Neural progenitor cell (in vitro differentiated cells): Measurements from ENCODE around the gene DNMT3A. TPM values are rescaled to one million over a fixed set of nuclear protein-coding genes. Genes with fewer than 3 reads are reported as not detected.

Experiments
- DNase-seq: peaks from one replicate; pipeline ENCODE4 v3.0.0-alpha.2; 2016; ENCODE audit warnings: low spot score
- H2AFZ ChIP-seq: fragments of 200-600 bp; sonication (generic); replicated peaks from 2 replicates; pipeline ENCODE4 v1.6.1; 2016; ENCODE audit warnings: antibody characterized with exemption
- H3F3A ChIP-seq: fragments of 200-600 bp; sonication (generic); 2 replicates; pipeline ENCODE4 v1.6.1; 2016; ENCODE audit warnings: antibody characterized with exemption, low read depth
- H3K27ac ChIP-seq: fragments of 200-600 bp; sonication (generic); 2 replicates; pipeline ENCODE4 v1.5.1; 2016; ENCODE audit warnings: mild to moderate bottlenecking
- H3K27me3 ChIP-seq: fragments of 200-600 bp; sonication (generic); 2 replicates; pipeline ENCODE4 v1.6.1; 2016; ENCODE audit warnings: mild to moderate bottlenecking, moderate library complexity
- H3K36me3 ChIP-seq: fragments of 200-600 bp; sonication (generic); 2 replicates; pipeline ENCODE4 v1.5.1; 2016
- H3K4me1 ChIP-seq: fragments of 200-600 bp; sonication (generic); 2 replicates; pipeline ENCODE4 v1.6.1; 2016; ENCODE audit warnings: mixed run types
- H3K4me2 ChIP-seq: fragments of 200-600 bp; sonication (generic); 2 replicates; pipeline ENCODE4 v1.6.1; 2016
- H3K4me3 ChIP-seq: fragments of 200-600 bp; sonication (generic); 2 replicates; pipeline ENCODE4 v1.5.1; 2016
- H3K79me2 ChIP-seq: fragments of 200-600 bp; sonication (generic); 2 replicates; pipeline ENCODE4 v1.6.1; 2016; ENCODE audit warnings: low read depth
- H3K9ac ChIP-seq: fragments of 200-600 bp; sonication (generic); 2 replicates; pipeline ENCODE4 v1.6.1; 2016
- H3K9me3 ChIP-seq: fragments of 200-600 bp; sonication (generic); 2 replicates; pipeline ENCODE4 v1.5.1; 2016; ENCODE audit warnings: low read depth
- H4K20me1 ChIP-seq: fragments of 200-600 bp; sonication (generic); 2 replicates; pipeline ENCODE4 v1.6.1; 2016; ENCODE audit warnings: low read depth
- H3K27ac Mint-ChIP-seq: 3 replicates; pipeline ENCODE4 v1.8.0; 2021; ENCODE audit warnings: mixed read lengths
- H3K27me3 Mint-ChIP-seq: 2 replicates; pipeline ENCODE4 v1.8.0; 2022; ENCODE audit warnings: low read depth, mild to moderate bottlenecking, inconsistent platforms, moderate library complexity, mixed read lengths; ENCODE audit not compliant: insufficient read depth
- H3K36me3 Mint-ChIP-seq: 3 replicates; pipeline ENCODE4 v1.8.0; 2021; ENCODE audit warnings: mixed read lengths
- H3K4me1 Mint-ChIP-seq: 3 replicates; pipeline ENCODE4 v1.8.0; 2021; ENCODE audit warnings: mixed read lengths
- H3K4me3 Mint-ChIP-seq: 3 replicates; pipeline ENCODE4 v1.8.0; 2021; ENCODE audit warnings: mild to moderate bottlenecking, moderate library complexity, mixed read lengths
- H3K9me3 Mint-ChIP-seq: 3 replicates; pipeline ENCODE4 v1.8.0; 2020; ENCODE audit warnings: mixed read lengths
- CTCF ChIP-seq: fragments of 200-600 bp; sonication (generic); IDR thresholded peaks from 2 replicates; pipeline ENCODE4 v1.5.1; 2017; ENCODE audit warnings: antibody characterized with exemption, mild to moderate bottlenecking
- EZH2 ChIP-seq: fragments of 200-600 bp; sonication (generic); IDR thresholded peaks from 2 replicates; pipeline ENCODE4 v1.6.1; 2017; ENCODE audit warnings: antibody characterized with exemption, mild to moderate bottlenecking, moderate library complexity
- EZH2phosphoT487 ChIP-seq: fragments of 200-600 bp; sonication (generic); IDR thresholded peaks from 2 replicates; pipeline ENCODE4 v1.6.1; 2017; ENCODE audit warnings: antibody characterized with exemption
- total RNA-seq: library from RNA; depleted of rRNA; stranded (reverse); fragments of >200 nt; gene quantifications from 2 replicates; pipeline ENCODE4 v1.2.3, GENCODE V29; 2015; ENCODE audit warnings: low replicate concordance

Gene DNMT3A
- total RNA-seq, 1 donor from 2014 or later, result 46.5 TPM

GRCh38 chr2:25372405-25373268 is 30.9 kb upstream of the DNMT3A start:
- peaks cover 9% of the 10 kb centered on the region for H3K27me3 Mint-ChIP-seq
- peaks cover 43% of the 10 kb centered on the region for H3K4me1 ChIP-seq
- H2AFZ ChIP-seq, result no peak overlapping the region

GRCh38 chr2:25371253-25372241 is 29.8 kb upstream of the DNMT3A start:
- no peak overlapping the region for H3K4me3 ChIP-seq
- TF ChIP-seq EZH2, result no peak
- TF ChIP-seq EZH2phosphoT487, result no peak
- no peak for TF ChIP-seq CTCF
- peaks cover 36% of the 10 kb centered on the region for H3K4me1 ChIP-seq
- H3K27me3 Mint-ChIP-seq, result peaks cover 5% of the 10 kb centered on the region
- no peaks in the 10 kb centered on the region for H3K79me2 ChIP-seq
- no peaks in the 10 kb centered on the region for H3K9me3 ChIP-seq
- peak overlapping the region; percentile 28 for H3K4me2 ChIP-seq
- peaks cover 39% of the 10 kb centered on the region for H3K4me1 Mint-ChIP-seq
- H3K36me3 ChIP-seq, result no peaks in the 10 kb centered on the region
- no peaks in the 10 kb centered on the region for H4K20me1 ChIP-seq
- H3K27ac Mint-ChIP-seq, result no peak overlapping the region
- H3K9me3 Mint-ChIP-seq, result no peaks in the 10 kb centered on the region
- peak overlapping the region; percentile 64 for H3K27ac ChIP-seq
- no peak overlapping the region for H3K9ac ChIP-seq
- no peak for DNase-seq
- peaks cover 1% of the 10 kb centered on the region for H3K36me3 Mint-ChIP-seq
- H3K27me3 ChIP-seq, result peaks cover 4% of the 10 kb centered on the region
- H3F3A ChIP-seq, result peaks cover 21% of the 10 kb centered on the region
- H2AFZ ChIP-seq, result no peak overlapping the region
- H3K4me3 Mint-ChIP-seq, result no peak overlapping the region

More at GRCh38 chr2:25372405-25373268, 30.9 kb upstream of the DNMT3A start:
- no peak overlapping the region for H3K9ac ChIP-seq
- Mint-ChIP-seq H3K4me1 (peaks cover 47% of the 10 kb centered on the region), H3K9me3 (peaks cover 2% of the 10 kb centered on the region), H3K27ac (peak overlapping the region; percentile 66), H3K36me3 (peaks cover 3% of the 10 kb centered on the region), H3K4me3 (peak overlapping the region; percentile 41)
- TF ChIP-seq EZH2phosphoT487 (no peak), EZH2 (no peak), CTCF (no peak)
- H3K9me3 ChIP-seq, result no peaks in the 10 kb centered on the region
- H3K4me2 ChIP-seq, result peak overlapping the region; percentile 28
- H3K27me3 ChIP-seq, result peaks cover 4% of the 10 kb centered on the region
- no peaks in the 10 kb centered on the region for H3K36me3 ChIP-seq
- H3K79me2 ChIP-seq, result no peaks in the 10 kb centered on the region
- no peak for DNase-seq
- H3K27ac ChIP-seq, result peak overlapping the region; percentile 64
- peaks cover 21% of the 10 kb centered on the region for H3F3A ChIP-seq
- no peak overlapping the region for H3K4me3 ChIP-seq
- H4K20me1 ChIP-seq, result no peaks in the 10 kb centered on the region

GRCh38 chr2:25369876-25370275 is 28.2 kb upstream of the DNMT3A start:
- no peaks in the 10 kb centered on the region for H3K9me3 Mint-ChIP-seq
- Histone ChIP-seq H2AFZ (no peak overlapping the region), H3F3A (peaks cover 21% of the 10 kb centered on the region), H3K4me1 (peaks cover 36% of the 10 kb centered on the region), H3K4me2 (no peak overlapping the region), H4K20me1 (no peaks in the 10 kb centered on the region), H3K9ac (no peak overlapping the region), H3K4me3 (no peak overlapping the region), H3K36me3 (no peaks in the 10 kb centered on the region), H3K27ac (no peak overlapping the region), H3K27me3 (peaks cover 8% of the 10 kb centered on the region), H3K79me2 (no peaks in the 10 kb centered on the region), H3K9me3 (no peaks in the 10 kb centered on the region)
- no peak overlapping the region for H3K4me3 Mint-ChIP-seq
- H3K27me3 Mint-ChIP-seq, result peaks cover 6% of the 10 kb centered on the region
- H3K27ac Mint-ChIP-seq, result no peak overlapping the region
- TF ChIP-seq EZH2phosphoT487, result no peak
- TF ChIP-seq EZH2, result no peak
- no peak for TF ChIP-seq CTCF
- DNase-seq, result no peak
- peaks cover 1% of the 10 kb centered on the region for H3K36me3 Mint-ChIP-seq
- H3K4me1 Mint-ChIP-seq, result peaks cover 27% of the 10 kb centered on the region
